Loucy (cell line): ENCODE results near the gene PRKAR2B.

Source experiments
- H2AFZ ChIP-seq: fragments of 200-600 bp; sonication (generic); 2 replicates; pipeline ENCODE4 v1.6.0; 2016; ENCODE audit warnings: antibody characterized with exemption, mild to moderate bottlenecking, low read length, moderate library complexity
- H3F3A ChIP-seq: fragments of 200-600 bp; 2 replicates; pipeline ENCODE4 v1.6.0; 2016; ENCODE audit warnings: antibody characterized with exemption, low read depth, mild to moderate bottlenecking
- H3K27me3 ChIP-seq: fragments of 200-600 bp; sonication (generic); 2 replicates; pipeline ENCODE4 v1.6.1; 2014; ENCODE audit warnings: low read length, mild to moderate bottlenecking; ENCODE audit not compliant: insufficient read depth, poor library complexity, severe bottlenecking
- H3K36me3 ChIP-seq: fragments of 200-600 bp; sonication (generic); 2 replicates; pipeline ENCODE4 v1.6.1; 2016; ENCODE audit warnings: low read length; ENCODE audit not compliant: insufficient read depth
- H3K4me1 ChIP-seq: fragments of 200-600 bp; sonication (generic); 2 replicates; pipeline ENCODE4 v1.5.1; 2014; ENCODE audit warnings: low read length, mild to moderate bottlenecking; ENCODE audit not compliant: insufficient read depth, poor library complexity, severe bottlenecking
- H3K4me2 ChIP-seq: fragments of 200-600 bp; sonication (generic); 2 replicates; pipeline ENCODE4 v1.6.0; 2014; ENCODE audit warnings: antibody characterized with exemption, low read length, low read depth, mild to moderate bottlenecking; ENCODE audit not compliant: poor library complexity, severe bottlenecking
- H3K4me3 ChIP-seq: fragments of 200-600 bp; sonication (generic); 2 replicates; pipeline ENCODE4 v1.5.1; 2014; ENCODE audit warnings: low read length, mild to moderate bottlenecking, mixed read lengths; ENCODE audit not compliant: poor library complexity, severe bottlenecking
- H3K79me2 ChIP-seq: fragments of 200-600 bp; sonication (generic); 2 replicates; pipeline ENCODE4 v1.6.1; 2014; ENCODE audit warnings: low read length; ENCODE audit not compliant: insufficient read depth
- H3K9ac ChIP-seq: fragments of 200-600 bp; sonication (generic); 2 replicates; pipeline ENCODE4 v1.6.0; 2014; ENCODE audit warnings: mild to moderate bottlenecking, low read depth, low read length, moderate library complexity; ENCODE audit not compliant: poor library complexity, severe bottlenecking
- H3K9me2 ChIP-seq: fragments of 200-600 bp; sonication (generic); replicated peaks from 2 replicates; pipeline ENCODE4 v1.6.1; 2016; ENCODE audit warnings: low read depth, low read length, mixed read lengths
- H3K9me3 ChIP-seq: fragments of 200-600 bp; sonication (generic); 2 replicates; pipeline ENCODE4 v1.6.1; 2014; ENCODE audit warnings: mild to moderate bottlenecking, antibody characterized with exemption, low read length, low read depth; ENCODE audit not compliant: insufficient read depth
- H4K20me1 ChIP-seq: fragments of 200-600 bp; sonication (generic); 2 replicates; pipeline ENCODE4 v1.6.0; 2014; ENCODE audit warnings: antibody characterized with exemption, low read length, mild to moderate bottlenecking; ENCODE audit not compliant: insufficient read depth, poor library complexity, severe bottlenecking
- CTCF ChIP-seq: fragments of 200-600 bp; sonication (generic); conservative IDR thresholded peaks from 2 replicates; pipeline ENCODE4 v1.5.1; 2014; ENCODE audit warnings: mild to moderate bottlenecking, antibody characterized with exemption, low read length
- EZH2phosphoT487 ChIP-seq: fragments of 200-600 bp; IDR thresholded peaks from 2 replicates; pipeline ENCODE4 v1.6.1; 2018; ENCODE audit warnings: antibody characterized with exemption, mild to moderate bottlenecking, moderate library complexity, borderline replicate concordance

PRKAR2B gene

GRCh38 chr7:106999023-106999422 lies 45.5 kb upstream of the PRKAR2B start:
- Histone ChIP-seq H3K4me2 (no peak overlapping the region), H4K20me1 (no peaks in the 10 kb centered on the region), H2AFZ (no peak overlapping the region)

GRCh38 chr7:107001490-107001889 lies 43.0 kb upstream of the PRKAR2B start:
- no peaks in the 10 kb centered on the region for H3K9me3 ChIP-seq
- no peaks in the 10 kb centered on the region for H3K4me1 ChIP-seq
- TF ChIP-seq CTCF (no peak), EZH2phosphoT487 (no peak)
- no peaks in the 10 kb centered on the region for H3K79me2 ChIP-seq
- H3K4me3 ChIP-seq: no peak overlapping the region
- no peak overlapping the region for H3K9ac ChIP-seq
- H3K36me3 ChIP-seq: no peaks in the 10 kb centered on the region
- no peaks in the 10 kb centered on the region for H3K9me2 ChIP-seq
- H3K4me2 ChIP-seq: no peak overlapping the region
- H3F3A ChIP-seq: no peaks in the 10 kb centered on the region
- no peak overlapping the region; the same call in 1 of the 2 replicates for H2AFZ ChIP-seq
- no peaks in the 10 kb centered on the region for H4K20me1 ChIP-seq
- no peaks in the 10 kb centered on the region for H3K27me3 ChIP-seq

More at GRCh38 chr7:106999023-106999422, 45.5 kb upstream of the PRKAR2B start:
- H3K79me2 ChIP-seq: no peaks in the 10 kb centered on the region
- TF ChIP-seq EZH2phosphoT487 (no peak), CTCF (no peak)
- H3K27me3 ChIP-seq: no peaks in the 10 kb centered on the region
- no peaks in the 10 kb centered on the region for H3F3A ChIP-seq
- no peaks in the 10 kb centered on the region for H3K4me1 ChIP-seq
- H3K4me3 ChIP-seq: no peak overlapping the region
- no peaks in the 10 kb centered on the region for H3K36me3 ChIP-seq
- no peak overlapping the region for H3K9ac ChIP-seq
- H3K9me3 ChIP-seq: no peaks in the 10 kb centered on the region
- no peaks in the 10 kb centered on the region for H3K9me2 ChIP-seq

- H3K4me2 ChIP-seq: no peak overlapping the region
- no peaks in the 10 kb centered on the region for H3K9me2 ChIP-seq
- H3K4me1 ChIP-seq: no peaks in the 10 kb centered on the region
- H4K20me1 ChIP-seq: no peaks in the 10 kb centered on the region
- no peaks in the 10 kb centered on the region for H3K36me3 ChIP-seq
- H3F3A ChIP-seq: no peaks in the 10 kb centered on the region
- no peaks in the 10 kb centered on the region for H3K9me3 ChIP-seq
- no peaks in the 10 kb centered on the region for H3K27me3 ChIP-seq
- no peak overlapping the region for H2AFZ ChIP-seq
- H3K4me3 ChIP-seq: no peak overlapping the region
- TF ChIP-seq EZH2phosphoT487: no peak
- TF ChIP-seq CTCF: no peak
- H3K9ac ChIP-seq: no peak overlapping the region
- H3K79me2 ChIP-seq: no peaks in the 10 kb centered on the region
Measured at GRCh38 chr7:107002126-107002525, 42.4 kb upstream of the PRKAR2B start.
